ENCODE measurements around the gene PGBD5.

Gene PGBD5

DNA sequence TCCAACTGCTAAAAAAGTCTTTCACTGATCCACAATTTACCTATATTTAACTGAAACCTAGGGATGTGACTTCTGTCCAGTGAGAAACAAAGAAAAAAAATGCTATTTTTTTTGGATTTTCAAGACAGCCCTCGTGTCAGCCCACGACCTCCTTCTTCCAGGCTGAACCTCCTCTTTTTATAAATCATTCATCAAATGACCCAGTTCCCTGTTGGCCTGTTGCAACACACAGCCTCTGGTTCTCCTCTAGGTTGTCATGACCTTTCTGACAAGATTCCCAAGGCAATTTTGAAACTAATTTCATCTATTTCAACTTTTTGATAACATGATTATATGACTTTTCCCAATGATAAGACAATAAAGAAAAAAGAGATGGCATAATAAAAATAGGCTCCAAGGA, 74.6 kb downstream of the PGBD5 start:
- H3K4me3 ChIP-seq (ENCODE audit: low read length): no peak overlapping the region

DNA sequence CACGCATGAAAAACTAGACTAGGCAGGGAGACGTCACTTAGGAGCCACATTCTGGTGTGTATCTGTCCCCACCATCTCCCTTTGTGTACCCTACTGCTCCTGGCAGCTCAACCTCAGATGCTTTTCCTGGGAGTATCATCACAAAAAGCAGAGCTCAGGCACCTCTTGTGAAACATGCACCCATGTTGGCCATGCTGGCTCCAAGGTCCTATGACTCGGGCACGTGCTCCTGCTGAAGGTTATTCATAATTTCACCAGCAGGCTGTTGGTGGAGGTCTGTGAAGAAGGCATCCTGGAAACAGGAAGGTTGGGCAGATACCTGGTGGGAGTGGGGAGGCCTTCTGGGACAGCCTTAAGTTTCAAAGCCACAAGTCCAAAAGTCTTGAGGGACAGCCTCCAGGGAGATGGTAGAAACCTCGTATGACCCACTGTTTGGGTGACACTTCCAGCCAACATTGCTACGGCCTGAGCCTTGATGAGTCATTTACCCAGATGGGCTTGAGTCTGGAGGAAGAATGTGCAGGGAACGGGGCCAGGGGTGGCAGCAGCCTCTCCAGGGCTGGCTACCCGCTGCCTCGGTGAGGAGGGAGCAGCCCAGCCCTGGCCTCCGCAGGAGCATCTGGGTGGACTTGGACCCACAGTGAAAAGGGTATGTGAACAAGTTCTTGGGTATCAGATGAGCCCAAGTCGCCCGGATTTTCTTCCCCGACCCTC, 75.8 kb downstream of the PGBD5 start:
- DNase-seq (ENCODE audit: low read depth): no peak
- no peak overlapping the region for H3K4me3 ChIP-seq (ENCODE audit: low read length)
- TF ChIP-seq, protein P1, sequence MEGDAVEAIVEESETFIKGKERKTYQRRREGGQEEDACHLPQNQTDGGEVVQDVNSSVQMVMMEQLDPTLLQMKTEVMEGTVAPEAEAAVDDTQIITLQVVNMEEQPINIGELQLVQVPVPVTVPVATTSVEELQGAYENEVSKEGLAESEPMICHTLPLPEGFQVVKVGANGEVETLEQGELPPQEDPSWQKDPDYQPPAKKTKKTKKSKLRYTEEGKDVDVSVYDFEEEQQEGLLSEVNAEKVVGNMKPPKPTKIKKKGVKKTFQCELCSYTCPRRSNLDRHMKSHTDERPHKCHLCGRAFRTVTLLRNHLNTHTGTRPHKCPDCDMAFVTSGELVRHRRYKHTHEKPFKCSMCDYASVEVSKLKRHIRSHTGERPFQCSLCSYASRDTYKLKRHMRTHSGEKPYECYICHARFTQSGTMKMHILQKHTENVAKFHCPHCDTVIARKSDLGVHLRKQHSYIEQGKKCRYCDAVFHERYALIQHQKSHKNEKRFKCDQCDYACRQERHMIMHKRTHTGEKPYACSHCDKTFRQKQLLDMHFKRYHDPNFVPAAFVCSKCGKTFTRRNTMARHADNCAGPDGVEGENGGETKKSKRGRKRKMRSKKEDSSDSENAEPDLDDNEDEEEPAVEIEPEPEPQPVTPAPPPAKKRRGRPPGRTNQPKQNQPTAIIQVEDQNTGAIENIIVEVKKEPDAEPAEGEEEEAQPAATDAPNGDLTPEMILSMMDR (conservative IDR thresholded peaks at IDR 0.05; ENCODE audit: low read depth, low read length): no peak

More for the DNA sequence above, 74.6 kb downstream of the PGBD5 start:
- TF ChIP-seq, protein P1 (conservative IDR thresholded peaks at IDR 0.05; ENCODE audit: low read depth, low read length): no peak
- no peak for DNase-seq (ENCODE audit: low read depth)

DNA sequence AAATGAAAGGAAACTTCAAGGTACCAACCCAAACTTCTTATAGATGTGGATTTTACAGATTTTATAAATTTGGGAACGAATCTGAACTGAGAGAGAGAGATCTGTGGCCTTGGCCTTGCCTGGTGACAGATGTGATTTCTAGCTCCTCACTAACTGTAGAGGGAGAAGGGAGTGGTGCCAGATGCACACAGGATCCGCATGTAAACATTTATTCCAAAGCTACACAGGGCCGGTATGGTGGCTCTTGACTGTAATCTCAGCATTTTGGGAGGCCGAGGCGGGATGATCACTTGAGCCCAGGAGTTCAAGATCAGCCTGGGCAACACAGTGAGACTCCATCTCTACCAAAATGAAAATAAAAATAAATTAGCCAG, 77.1 kb downstream of the PGBD5 start:
- H3K4me3 ChIP-seq (ENCODE audit: low read length): no peak overlapping the region
- TF ChIP-seq, protein P1 (conservative IDR thresholded peaks at IDR 0.05; ENCODE audit: low read depth, low read length): no peak
- DNase-seq (ENCODE audit: low read depth): no peak

DNA sequence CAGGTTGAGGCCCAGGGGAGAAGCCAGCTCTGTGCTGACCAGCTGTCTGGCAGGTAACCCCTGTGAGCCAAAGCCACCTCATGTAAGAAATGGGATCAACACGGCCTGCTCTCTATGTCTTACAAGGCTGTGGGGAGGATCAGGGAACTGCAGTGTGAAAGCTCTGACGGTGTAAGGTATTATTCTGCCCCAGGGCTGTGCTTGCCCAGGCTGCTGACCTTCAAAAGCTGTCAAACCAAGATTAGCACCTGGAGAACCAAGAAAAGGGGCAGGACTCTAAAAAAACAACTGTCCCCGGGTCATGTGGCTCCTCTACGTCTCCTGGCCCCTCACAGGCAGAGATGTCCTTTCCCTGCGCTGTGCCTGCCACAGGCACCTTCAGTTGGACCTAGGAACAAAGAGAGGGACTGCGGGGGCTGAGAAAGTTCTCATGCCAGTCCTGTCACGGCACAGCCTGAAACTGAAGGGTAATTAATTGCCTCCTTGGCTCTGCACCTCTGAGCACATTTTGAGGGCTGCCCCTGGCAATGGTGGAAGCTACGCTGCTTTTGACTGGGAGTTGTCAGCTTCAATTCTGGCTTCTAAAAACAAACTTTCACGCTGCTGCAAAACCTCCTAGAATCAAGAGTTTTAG, 77.6 kb downstream of the PGBD5 start:
- TF ChIP-seq, protein P1 (conservative IDR thresholded peaks at IDR 0.05; ENCODE audit: low read depth, low read length): no peak
- no peak overlapping the region for H3K4me3 ChIP-seq (ENCODE audit: low read length)

DNA sequence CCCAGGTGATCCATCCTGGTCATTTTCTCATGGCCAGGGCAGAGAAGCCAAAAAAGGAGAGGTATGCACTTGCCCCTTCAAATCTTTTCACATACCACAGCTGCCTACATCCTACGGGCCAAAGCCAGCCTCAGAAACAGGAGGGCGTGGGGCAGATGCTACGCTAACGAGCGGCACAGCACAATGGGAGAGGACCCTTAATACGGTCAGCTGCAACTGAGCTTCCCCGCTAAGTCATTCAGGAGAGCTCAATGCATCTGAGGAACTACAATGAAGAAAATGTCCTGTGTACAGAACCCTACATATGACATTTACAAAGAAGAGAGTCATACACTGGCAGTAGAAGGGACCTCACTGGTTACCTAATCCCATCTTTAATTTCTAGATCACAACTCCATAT, 78.2 kb downstream of the PGBD5 start:
- DNase-seq (ENCODE audit: low read depth): no peak
- TF ChIP-seq, protein P1 (conservative IDR thresholded peaks at IDR 0.05; ENCODE audit: low read depth, low read length): no peak
- no peak overlapping the region for H3K4me3 ChIP-seq (ENCODE audit: low read length)

More for the DNA sequence above, 77.6 kb downstream of the PGBD5 start:
- DNase-seq (ENCODE audit: low read depth): no peak

DNA sequence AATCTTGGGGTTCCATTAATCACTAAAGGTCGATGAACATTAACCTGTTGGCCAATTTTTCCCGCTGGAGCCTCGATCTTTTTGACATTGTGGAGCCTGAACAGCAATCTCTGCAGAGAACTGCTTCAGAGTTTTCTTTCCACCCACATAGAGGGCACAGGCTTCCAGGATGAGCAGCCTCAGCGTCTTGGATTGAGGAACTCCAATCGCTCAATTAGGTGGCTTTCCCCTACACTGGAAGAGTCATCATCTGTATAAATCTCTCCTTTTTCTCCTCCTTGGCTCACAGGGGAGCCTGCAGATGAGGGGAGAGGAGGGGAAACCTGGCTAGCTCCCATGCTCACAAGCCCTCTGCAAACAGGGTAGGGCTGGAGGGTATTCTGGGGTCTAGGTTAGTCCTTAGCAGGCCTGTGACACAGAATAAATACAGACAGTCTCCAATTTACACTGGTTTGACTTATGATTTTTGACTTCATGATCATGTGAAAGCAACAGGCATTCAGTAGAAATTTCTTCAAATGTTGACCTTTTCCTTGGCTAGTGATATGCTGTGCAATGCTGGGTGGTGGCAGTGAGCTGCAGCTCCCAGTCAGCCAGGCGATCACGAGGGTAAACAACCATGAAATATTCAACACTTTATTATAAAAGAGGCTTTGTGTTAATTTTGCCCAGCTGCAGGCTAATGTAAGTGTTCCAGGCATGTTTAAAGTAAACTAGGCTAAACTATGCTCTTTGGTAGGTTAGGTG, 80.8 kb downstream of the PGBD5 start:
- no peak overlapping the region for H3K4me3 ChIP-seq (ENCODE audit: low read length)
- no peak for DNase-seq (ENCODE audit: low read depth)
- TF ChIP-seq, protein P1 (conservative IDR thresholded peaks at IDR 0.05; ENCODE audit: low read depth, low read length): no peak

Measured in retinal pigment epithelial cell (primary cell).